ENCODE data around the gene CD96. TPM values are rescaled to one million over a fixed set of nuclear protein-coding genes. Genes with fewer than 3 reads are reported as not detected.
A peak's percentile ranks its signal among the peaks of the same experiment; 100 is the strongest.
"Not testable (repeated sequence)": the region's sequence is repeated elsewhere in the genome, so short reads cannot be mapped to it uniquely, and the experiment has no call there.

CD96 gene
- total RNA-seq, 1 experiment from 2014 or later, result 72.2 TPM

DNA sequence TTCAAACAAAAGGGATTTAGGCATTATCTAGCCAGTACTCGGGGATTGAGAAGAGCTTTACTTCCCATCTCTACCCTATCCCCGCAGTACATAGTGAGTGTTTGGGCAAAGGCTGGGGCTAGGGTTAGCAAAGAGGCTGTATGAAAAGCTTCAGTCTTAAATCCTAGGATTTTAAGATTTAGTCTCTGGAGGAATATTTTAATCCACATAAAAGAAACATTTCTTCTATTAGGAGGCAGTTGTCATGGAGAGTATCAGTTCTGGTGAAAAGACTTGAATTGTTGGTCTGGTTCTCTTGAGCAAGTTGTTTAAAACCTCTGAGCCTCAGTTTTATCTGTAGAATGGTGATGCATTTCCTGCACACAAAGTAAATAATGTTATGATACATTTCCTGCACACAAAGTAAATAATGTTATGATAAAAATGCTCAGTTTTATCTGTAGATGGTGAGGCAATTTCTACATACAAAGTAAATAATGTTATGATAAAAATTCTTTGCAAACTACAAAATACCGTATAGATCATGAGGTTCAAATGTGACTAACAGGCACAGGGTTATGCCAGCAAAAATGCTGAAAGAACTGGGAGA, 107.1 kb downstream of the CD96 start:
- in situ Hi-C loops (cut with HindIII; ENCODE audit: low pct_unique_long_range_greater_than_20kb, low sequenced_read_pairs), result no loop called here
- no peak for DNase-seq (ENCODE audit: low read depth, low spot score)

DNA sequence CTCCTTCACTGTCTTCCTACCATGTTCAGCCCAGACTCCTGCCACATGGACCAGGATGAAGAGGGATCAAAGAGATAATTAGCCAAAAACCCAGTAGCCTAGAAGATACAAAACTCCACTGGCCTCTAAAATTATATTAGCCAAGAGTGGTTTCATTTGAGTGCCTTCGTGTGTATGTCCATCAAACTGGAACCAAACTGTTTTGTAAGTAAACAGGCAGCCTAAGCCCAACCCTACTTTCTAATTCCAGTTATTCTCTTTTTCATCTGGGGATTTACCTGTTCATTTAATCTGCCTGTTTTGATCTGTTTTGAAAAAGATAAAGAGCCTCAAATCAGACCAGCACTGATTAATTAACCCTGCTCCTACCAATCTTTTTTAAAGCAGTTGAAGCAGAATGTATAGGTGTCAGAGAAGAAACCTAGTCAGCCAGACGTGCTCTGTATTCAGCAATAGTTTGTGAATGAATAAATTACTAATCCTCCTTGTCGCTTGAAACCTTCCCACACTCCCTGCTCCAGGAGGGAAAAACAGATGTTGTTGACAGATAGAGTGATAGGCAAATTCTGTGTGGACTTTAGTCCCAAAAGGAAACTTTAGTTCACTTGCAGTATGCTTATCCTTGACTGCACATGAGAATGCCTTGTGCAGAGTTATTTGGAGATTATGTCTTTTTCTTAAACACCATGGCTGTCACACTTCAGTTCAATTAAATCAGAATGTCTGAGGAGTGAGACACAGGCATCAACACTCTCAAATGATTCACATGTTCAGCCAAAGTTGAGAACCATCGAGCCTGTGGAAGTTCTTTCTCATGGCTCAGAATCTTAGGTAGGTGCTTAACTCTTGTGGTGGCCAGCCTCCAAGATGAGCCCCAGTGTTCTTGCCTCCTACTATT, 108.6 kb downstream of the CD96 start:
- in situ Hi-C loops (cut with HindIII; ENCODE audit: low pct_unique_long_range_greater_than_20kb, low sequenced_read_pairs), result no loop called here
- DNase-seq (ENCODE audit: low read depth, low spot score), result no peak

DNA sequence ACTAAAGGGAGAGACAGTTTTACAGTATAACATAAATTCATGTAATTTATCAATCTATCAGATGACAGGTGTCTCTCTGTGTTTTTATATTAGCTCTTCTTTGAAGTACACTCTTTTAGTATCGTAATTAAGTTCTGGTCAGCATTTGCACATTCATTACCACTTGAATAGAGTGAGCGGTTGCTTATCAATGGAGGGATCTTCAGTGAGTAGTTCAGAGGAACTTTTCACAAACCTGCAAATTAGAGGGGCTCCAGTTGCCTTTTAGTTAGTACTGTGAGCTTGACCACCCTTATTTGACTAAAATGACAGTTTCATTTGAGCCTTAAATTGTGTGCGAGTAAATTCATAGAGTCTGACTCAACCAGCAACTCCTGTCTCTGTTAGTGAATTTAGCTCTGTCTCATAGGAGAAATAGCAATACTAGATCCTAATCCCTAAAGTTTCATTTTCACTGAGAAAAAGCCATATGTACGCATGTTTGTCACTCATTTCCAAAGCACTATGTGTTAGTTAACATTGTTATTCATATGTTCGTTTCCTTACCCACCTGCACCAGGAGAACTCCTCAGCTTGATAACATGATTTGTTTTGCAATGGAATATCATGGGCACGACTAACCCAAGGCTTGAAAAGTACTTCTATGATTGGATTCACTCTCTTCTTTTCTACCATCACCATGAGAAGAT, 110.6 kb downstream of the CD96 start:
- in situ Hi-C loops (cut with HindIII; ENCODE audit: low pct_unique_long_range_greater_than_20kb, low sequenced_read_pairs), result no loop called here
- no peak for DNase-seq (ENCODE audit: low read depth, low spot score)

DNA sequence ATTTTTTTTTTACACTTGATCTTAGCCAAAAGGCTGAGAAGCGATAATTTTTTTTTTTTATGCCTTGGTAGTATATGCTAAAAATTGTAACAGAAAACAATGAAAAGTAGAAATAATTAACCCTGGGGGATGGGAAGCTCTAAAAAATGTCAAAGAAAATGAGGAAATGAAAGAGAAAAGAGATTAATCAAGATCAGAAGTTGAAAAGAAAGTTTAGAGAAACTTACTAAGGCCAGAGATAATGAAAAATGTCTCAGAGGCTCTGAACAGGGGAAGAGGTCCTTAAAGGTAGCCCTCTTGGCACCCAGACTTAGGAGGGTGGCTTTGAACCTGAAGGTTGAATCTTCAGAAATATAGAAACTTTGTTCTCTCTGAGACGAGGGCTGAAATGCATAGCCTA, 111.8 kb downstream of the CD96 start:
- in situ Hi-C loops (cut with HindIII; ENCODE audit: low pct_unique_long_range_greater_than_20kb, low sequenced_read_pairs), result no loop called here
- DNase-seq (ENCODE audit: low read depth, low spot score), result no peak

DNA sequence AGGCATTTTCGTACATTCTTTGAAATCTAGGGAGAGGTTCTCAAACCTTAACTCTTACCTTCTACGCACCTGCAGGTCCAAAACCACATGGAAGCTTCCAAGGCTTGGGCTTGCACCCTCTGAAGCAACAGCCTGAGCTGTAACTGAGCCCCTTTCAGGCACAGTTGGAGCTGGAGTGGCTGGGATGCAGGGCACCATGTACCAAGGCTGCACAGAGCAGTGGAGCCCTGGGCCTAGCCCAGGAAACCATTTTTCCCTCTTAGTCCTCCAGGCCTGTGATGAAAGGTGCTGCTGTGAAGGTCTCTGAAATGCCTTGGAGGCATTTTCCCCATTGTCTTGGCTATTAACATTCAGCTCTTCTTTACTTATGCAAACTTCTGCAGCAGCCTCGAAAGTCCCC, 120.0 kb downstream of the CD96 start:
- no peak for DNase-seq (ENCODE audit: low read depth, low spot score)
- in situ Hi-C loops (cut with HindIII; ENCODE audit: low pct_unique_long_range_greater_than_20kb, low sequenced_read_pairs), result no loop called here

DNA sequence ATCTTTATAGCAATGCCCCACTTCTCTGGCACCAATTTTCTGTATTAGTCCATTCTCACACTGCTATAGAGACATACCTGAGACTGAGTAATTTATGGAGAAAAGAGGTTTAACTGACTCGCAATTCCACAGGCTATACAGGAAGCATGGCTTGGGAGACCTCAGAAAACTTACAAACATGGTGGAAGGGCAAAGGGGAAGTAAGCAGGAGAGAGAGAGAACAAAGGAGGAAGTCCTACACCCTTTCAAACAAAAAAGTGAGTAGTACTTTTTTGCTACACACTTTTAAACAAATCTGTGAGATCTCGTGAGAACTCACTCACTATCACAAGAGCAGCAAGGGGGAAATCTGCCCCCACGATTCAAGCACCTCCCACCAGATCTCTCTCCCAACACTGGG, 120.9 kb downstream of the CD96 start:
- in situ Hi-C loops (cut with HindIII; ENCODE audit: low pct_unique_long_range_greater_than_20kb, low sequenced_read_pairs), result no loop called here
- DNase-seq (ENCODE audit: low read depth, low spot score), result no peak

DNA sequence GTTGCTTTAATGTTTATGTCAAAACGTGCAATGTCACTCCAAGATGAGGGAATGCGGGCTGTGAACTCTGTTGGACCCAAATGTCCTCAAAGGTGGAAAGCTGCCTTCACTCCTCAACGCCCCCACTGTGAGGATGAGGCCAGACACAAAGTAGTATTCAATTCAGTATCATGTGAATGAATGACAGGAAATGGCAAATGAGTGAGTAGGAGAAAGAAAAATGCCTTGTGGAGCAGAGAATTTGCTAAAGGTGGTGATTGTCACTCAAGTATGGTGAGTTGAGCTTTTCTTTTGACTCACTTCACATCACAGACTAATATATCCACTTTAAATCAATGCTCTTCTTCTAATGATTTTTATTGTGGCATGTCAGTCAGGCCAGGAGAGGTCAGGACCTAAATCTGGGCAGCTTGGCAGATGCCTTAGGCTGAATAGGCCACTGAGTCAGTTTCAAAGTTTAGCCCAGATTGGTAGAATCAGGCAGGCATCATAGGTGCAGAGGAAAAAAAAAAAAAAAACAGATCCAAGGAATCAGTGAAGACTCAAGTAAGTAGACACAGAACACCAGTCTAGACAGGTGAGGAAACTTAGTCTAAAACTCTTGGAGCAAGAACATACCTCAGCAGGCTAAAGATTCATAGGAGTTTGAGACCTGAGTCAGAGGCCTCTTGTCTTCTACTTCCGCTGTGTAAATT, 124.2 kb downstream of the CD96 start:
- in situ Hi-C loops (cut with HindIII; ENCODE audit: low pct_unique_long_range_greater_than_20kb, low sequenced_read_pairs), result no loop called here

DNA sequence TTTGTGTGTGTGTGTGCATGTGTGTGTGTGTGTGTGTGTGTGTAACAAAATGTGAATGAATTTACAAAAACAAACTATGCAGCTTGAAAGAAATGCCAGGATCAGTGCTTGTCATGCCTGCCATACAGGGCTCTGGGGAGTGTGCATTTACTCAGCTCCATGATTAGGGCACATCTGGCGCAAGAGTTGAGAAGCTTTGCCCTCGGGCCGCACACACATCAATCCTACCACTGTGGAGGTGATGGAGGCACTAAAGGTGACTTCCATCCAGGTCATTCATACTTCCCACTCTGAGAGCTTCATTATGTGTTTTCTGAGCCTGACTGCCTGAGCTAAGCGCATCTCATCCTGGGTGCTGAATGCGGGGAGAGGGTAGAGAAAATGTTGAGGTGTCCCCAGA, 125.2 kb downstream of the CD96 start:
- no peak for DNase-seq (ENCODE audit: low read depth, low spot score)
- in situ Hi-C loops (cut with HindIII; ENCODE audit: low pct_unique_long_range_greater_than_20kb, low sequenced_read_pairs), result no loop called here

More for the DNA sequence above, 124.2 kb downstream of the CD96 start:
- DNase-seq (ENCODE audit: low read depth, low spot score), result peak; percentile 57

DNA sequence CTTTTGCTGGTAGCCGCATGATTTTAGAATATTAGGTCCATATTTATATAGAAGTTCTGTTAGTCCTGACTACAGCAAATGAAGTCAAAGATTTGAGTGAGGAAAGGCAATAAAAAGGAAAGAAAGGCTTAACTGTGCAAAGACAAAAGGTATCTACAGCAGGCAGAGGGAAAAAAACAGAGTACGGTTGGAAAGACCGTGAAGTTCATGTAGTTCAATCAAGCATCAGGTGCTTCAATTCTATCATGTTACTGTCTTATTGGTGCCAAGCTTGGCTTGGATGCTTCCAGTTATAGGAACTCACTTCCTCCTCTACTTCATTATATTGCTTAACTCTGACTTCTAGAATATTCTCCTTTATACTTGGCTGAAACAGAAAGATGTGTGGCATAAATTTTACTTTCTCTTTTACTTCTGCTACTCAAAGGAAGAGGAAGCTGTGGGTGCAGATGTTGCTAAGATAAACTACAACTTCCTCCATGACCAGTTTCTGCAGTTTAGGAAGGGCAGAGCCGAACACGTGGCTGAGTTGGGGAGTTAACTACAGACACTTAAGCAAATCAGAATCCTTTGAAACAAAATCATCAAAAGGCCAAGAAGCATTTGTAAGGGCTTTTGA, 125.7 kb downstream of the CD96 start:
- no peak for DNase-seq (ENCODE audit: low read depth, low spot score)

DNA sequence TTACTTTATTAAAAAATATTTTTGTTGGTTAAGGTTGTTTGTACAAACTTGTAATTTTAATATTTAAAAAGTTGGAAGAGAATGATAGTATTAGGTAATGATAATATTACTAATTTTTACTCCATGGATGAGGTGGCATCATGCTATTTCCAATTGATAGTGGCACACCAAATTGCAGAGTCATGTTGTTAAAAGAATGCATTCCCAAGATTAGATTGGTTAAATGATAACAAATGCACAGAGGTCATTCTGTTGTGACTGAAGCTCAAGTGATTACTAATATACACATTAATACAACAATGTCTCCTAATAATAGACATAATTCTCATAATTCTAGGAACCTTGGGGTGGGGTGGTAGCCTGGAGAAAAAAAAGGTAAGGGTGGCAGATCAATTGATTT, 126.3 kb downstream of the CD96 start:
- in situ Hi-C loops (cut with HindIII; ENCODE audit: low pct_unique_long_range_greater_than_20kb, low sequenced_read_pairs), result no loop called here
- no peak for DNase-seq (ENCODE audit: low read depth, low spot score)

More for the DNA sequence above, 125.7 kb downstream of the CD96 start:
- in situ Hi-C loops (cut with HindIII; ENCODE audit: low pct_unique_long_range_greater_than_20kb, low sequenced_read_pairs), result no loop called here

DNA sequence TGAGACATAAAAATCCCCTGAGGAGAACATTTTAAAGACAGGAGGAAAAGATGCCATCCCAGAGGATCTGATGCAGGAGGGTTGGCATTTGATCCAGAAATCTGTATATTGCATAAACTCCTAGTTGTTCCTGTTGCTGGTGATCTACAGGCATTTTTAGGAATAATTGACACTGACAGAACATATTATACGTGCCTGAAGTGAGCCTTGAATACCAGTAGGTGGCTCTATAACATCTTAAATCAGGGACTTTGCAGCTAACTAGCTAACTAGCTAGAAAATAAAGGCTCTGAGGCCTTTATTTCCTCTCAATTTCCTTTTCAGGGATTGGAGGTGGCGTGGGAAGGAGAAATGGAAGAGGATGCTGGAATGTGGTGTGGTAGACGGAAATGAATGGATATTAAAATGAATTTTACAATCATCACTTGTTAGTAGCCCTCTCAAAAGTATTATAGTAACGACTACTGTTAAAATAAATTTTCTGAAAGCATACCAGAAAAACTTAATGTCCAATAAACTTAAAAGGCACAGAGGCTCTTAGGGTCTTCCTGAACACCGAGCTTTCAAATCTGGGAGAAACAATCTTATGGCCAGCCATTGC, 127.0 kb downstream of the CD96 start:
- peak; percentile 78 for DNase-seq (ENCODE audit: low read depth, low spot score)
- in situ Hi-C loops (cut with HindIII; ENCODE audit: low pct_unique_long_range_greater_than_20kb, low sequenced_read_pairs), result no loop called here

DNA sequence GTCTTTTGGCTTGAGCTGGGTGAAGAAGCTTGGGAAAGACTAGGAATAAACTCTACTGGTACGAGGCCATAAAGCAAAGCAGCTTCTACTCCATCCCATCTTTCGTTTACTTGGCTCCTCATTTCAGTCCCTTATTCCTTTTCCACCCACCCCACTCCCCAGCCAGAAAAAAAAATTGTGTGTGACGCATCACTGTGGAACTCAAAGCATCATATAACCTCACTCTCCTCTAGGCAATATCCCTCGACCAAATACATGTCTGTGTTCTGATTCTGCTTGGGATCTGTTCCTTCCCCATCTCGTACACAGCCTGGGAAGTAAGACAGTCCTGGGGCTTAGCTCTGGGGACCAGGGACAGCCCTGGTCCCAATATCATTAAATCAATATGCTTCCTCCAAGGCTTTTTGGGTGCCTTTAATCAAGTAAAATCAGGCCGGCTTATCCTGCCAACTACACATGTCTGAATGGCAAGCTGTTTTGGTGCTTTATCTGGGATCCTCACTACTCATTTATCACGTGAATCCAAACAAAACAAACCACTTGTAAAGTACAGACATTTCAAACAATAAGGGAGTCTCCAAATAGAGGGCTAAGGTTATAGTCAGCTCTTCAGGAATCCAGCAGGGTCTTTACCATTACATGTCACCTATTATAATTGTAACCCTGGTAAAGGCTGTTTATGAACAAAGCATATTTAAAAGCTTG, 128.1 kb downstream of the CD96 start:
- in situ Hi-C loops (cut with HindIII; ENCODE audit: low pct_unique_long_range_greater_than_20kb, low sequenced_read_pairs), result no loop called here
- no peak for DNase-seq (ENCODE audit: low read depth, low spot score)

DNA sequence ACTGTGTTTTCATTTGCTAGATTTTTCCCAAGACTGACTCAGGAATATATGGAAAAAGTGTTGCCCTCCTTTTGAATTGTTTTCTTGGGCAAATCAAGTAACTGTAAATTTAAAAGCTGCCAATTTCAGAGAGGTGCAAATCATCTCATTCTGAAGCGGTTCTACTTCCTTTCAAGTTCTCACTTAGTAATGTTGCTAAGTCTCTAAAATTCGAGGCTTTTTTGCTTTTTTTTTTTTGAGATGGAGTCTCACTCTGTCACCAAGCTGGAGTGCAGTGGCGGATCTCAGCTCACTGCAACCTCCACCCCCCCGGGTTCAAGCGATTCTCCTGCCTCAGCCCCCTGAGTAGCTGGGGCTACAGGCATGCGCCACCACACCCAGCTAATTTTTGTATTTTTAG, 130.5 kb downstream of the CD96 start:
- in situ Hi-C loops (cut with HindIII; ENCODE audit: low pct_unique_long_range_greater_than_20kb, low sequenced_read_pairs); DNase-seq (ENCODE audit: low read depth, low spot score): not testable (repeated sequence)

DNA sequence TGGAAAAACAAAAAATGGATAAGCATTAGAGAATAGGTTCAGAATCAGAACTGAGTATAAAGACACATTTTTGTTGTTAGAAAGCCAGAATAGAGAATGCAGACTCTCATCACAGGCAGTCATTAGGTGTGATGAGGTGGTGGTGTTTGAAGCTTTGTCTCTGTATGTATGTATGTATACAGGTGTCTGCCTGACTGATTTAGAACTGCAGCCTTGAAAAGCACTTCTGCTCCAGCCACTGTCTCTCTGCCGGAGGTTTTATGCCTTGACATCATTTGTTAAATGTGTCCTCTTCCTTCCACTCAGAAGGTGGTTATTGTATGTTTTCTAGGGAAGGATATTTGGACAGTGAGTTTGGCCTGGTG, 133.8 kb downstream of the CD96 start:
- DNase-seq (ENCODE audit: low read depth, low spot score), result no peak
- in situ Hi-C loops (cut with HindIII; ENCODE audit: low pct_unique_long_range_greater_than_20kb, low sequenced_read_pairs), result no loop called here

DNA sequence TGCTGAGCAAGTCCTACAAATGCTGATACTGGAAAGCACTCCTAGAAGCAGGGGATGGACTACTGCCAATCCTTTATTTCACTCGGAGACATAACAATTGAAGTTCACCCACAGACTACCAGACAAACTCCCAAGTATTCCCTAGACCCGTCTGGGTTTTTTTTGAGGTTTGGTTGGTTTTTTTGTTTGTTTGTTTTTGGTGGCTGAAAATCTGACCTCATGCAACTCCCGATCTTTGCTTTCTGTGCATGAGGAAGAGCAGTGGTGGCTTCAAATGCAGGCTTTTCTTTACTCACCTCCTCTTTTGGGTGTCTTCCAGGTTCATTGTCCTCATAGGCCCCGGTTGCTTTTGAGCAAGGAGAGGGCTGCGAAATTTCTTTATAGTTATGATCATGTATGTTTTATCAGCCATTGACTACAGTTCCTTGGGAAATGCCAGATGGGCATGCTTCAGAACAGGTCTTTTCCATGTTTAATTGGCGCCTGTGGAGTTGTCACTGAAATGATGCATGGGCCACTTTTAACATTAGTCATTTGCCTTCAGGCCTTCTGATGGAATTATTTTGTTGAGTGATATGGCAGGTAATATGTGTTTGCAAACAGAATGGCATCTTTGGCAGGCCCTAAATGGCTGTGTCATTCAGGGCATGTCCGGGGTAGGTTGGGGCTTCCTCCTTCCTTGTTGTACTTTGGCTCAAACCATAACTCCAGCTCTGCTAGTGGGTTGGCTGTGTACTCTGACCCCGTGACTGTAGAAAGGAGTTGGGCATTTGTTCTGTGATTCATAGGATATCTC, 134.4 kb downstream of the CD96 start:
- no peak for DNase-seq (ENCODE audit: low read depth, low spot score)
- in situ Hi-C loops (cut with HindIII; ENCODE audit: low pct_unique_long_range_greater_than_20kb, low sequenced_read_pairs), result no loop called here

DNA sequence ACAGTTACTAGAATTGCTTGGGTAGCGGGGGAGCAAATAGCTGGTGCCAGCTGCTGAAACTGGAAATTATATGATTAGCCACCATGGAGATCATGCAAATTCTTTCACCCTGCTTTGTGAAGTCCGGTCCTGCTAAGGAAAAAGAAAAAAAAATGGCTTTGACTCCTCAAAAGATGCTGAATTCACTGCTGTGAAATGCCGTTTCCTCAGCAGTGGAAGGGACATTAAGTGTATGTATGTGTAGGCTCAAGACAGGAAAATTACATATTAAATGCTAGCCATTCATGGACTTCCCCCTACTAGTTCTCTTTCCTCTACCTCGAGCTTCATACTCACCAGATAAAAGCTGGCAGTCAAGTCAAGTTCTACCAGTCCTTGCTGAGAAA, 135.0 kb downstream of the CD96 start:
- in situ Hi-C loops (cut with HindIII; ENCODE audit: low pct_unique_long_range_greater_than_20kb, low sequenced_read_pairs), result no loop called here
- no peak for DNase-seq (ENCODE audit: low read depth, low spot score)

Measured in SK-MEL-5 (cell line).